Activated naive CD8-positive, alpha-beta T cell treated with anti-CD3 and anti-CD28 coated beads, Interleukin-2, amount 10 ng/mL, durations not matched to agents 7 days and 5 days (primary cell): Measurements from ENCODE around the gene C1RL. TPM values are rescaled to one million over a fixed set of nuclear protein-coding genes. Genes with fewer than 3 reads are reported as not detected.

Experiments used
- ATAC-seq: fragments of 150-1000 bp; cut with Tn5 transposase; one replicate; pipeline ENCODE4 v1.10.0; 2021; ENCODE audit warnings: low read depth, moderate library complexity
- POLR2A ChIA-PET: fragments of 350-600 bp; sonication (Branson Sonifier 250); formaldehyde crosslinking; loops from one replicate; lab custom pipeline; 2021; ENCODE audit warnings: antibody characterized with exemption; lab: Charles Lee
- DNase-seq: peaks from one replicate; pipeline ENCODE4 v3.0.0; 2021
- H3K27ac Mint-ChIP-seq: one replicate; pipeline ENCODE4 v1.8.0; 2022; ENCODE audit warnings: mild to moderate bottlenecking, mixed read lengths
- H3K27me3 Mint-ChIP-seq: one replicate; pipeline ENCODE4 v1.8.0; 2022; ENCODE audit warnings: mild to moderate bottlenecking, moderate library complexity, mixed read lengths
- H3K36me3 Mint-ChIP-seq: one replicate; pipeline ENCODE4 v1.8.0; 2021; ENCODE audit warnings: mild to moderate bottlenecking, mixed read lengths
- H3K4me1 Mint-ChIP-seq: one replicate; pipeline ENCODE4 v1.8.0; 2021; ENCODE audit warnings: mixed read lengths
- H3K4me3 Mint-ChIP-seq: one replicate; pipeline ENCODE4 v1.8.0; 2022; ENCODE audit warnings: mild to moderate bottlenecking, moderate library complexity, mixed read lengths
- H3K9me3 Mint-ChIP-seq: one replicate; pipeline ENCODE4 v1.8.0; 2021; ENCODE audit warnings: mixed read lengths
- total RNA-seq, 2 experiments: library from RNA; stranded (reverse); gene quantifications; one replicate each; pipeline ENCODE4 v1.2.3, GENCODE V29; 2021

C1RL gene
- total RNA-seq, 2 experiments from 2014 or later, result 29.8 to 36.0 TPM

DNA sequence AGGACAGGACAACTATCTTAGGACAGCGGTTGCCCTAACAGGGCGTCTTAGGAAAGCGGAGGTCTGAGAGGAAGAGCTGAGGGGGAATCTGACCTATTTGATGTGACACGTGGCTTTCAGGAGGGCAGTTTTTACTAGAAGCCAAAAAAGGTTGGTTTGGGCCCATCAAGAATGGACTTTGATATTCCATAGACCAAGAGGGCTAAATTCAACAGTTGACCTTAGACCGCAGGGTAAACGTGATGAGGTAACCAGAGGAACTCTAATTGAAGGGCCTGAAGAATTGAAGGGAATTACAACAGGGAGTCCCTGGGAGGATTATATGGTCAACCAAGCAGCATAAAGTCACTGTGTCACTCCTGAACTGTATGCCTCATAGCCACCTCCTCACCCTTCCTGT is 37.0 kb downstream of the C1RL start:
- ATAC-seq, result no peak
- POLR2A ChIA-PET, result no interaction called here
- Mint-ChIP-seq H3K4me3 (no peak overlapping the region), H3K27me3 (peaks cover 27% of the 10 kb centered on the region), H3K27ac (no peak overlapping the region), H3K4me1 (peaks cover 7% of the 10 kb centered on the region), H3K36me3 (no peaks in the 10 kb centered on the region), H3K9me3 (no peaks in the 10 kb centered on the region)
- no peak for DNase-seq

DNA sequence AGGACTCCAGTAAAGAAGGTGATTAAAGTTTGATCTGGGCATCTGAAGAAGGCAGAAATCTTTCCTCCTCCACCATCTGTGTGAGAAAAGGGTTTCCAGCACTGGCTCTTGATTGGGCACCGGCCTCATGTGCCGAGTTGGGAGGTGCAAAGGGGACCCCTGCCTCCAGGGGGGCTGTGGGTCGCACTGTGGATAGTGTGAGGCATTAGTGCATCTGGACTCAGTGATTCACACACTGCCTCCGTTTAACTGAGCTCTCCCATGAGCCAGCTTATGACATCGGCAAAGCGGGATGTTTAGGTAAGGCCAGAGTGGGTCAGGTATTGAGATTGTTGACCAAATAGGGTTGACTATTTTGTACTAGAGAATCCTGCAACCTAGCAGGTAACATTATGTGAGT is 39.6 kb downstream of the C1RL start:
- DNase-seq (no peak), ATAC-seq (no peak)
- Mint-ChIP-seq H3K4me3 (no peak overlapping the region), H3K36me3 (no peaks in the 10 kb centered on the region), H3K4me1 (no peaks in the 10 kb centered on the region), H3K27me3 (peaks cover 22% of the 10 kb centered on the region), H3K9me3 (no peaks in the 10 kb centered on the region), H3K27ac (no peak overlapping the region)
- POLR2A ChIA-PET, result no interaction called here

DNA sequence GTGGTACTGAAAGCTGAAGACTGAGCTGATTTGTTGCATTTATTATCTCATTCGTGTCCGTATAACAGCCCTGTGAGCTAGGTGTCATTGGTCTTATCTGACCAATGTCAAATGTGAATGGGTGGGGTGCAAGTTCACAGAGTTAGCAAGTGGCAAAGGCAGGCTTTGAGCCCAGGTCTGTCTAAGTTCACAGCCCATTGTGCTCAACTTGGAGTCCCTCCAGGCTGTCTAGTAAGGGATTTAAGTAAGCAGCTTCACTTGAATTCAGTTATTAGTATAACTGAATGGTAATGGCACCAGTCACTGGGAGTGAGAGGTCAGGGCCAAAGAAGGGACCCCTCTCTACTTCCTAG is 40.0 kb downstream of the C1RL start:
- DNase-seq, result no peak
- Mint-ChIP-seq H3K36me3 (no peaks in the 10 kb centered on the region), H3K9me3 (no peaks in the 10 kb centered on the region), H3K4me1 (no peaks in the 10 kb centered on the region), H3K27me3 (peaks cover 19% of the 10 kb centered on the region), H3K4me3 (no peak overlapping the region), H3K27ac (no peak overlapping the region)
- POLR2A ChIA-PET, result no interaction called here
- ATAC-seq, result no peak

DNA sequence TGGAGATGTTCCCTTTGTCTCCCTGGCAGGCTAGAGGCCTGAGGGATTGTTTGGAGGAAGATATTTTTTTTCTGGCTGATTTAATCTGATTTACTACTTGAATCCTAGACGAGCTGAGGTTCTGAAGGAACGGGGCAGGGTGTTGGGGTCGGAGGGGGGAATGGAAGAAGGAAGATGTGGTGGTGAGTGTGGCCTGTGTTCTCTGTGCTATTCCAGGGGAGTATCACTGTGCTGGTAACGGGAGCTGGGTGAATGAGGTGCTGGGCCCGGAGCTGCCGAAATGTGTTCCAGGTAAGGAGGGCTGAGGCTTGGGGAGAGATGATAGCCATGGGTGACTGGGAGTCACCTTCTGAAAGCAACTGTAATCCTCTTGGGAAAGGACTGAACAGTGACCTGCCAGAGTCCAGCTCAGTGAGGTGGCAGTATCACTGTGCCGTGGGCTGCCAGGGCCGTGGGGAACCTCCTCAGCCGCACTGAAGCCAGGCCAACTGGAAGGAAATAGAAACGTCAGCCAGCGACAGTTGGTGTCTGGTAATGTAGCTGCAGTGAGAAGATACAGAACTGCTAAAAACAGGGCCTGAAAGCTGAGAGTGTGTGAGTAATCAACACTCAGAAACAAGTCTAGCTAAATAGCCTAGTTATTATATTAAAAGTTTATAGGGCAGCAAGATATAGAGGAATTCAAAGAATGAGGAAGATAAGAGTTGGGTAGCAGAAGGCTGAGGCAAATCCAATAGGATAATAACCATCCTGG is 40.6 kb downstream of the C1RL start:
- POLR2A ChIA-PET, result no interaction called here
- H3K36me3 Mint-ChIP-seq, result no peaks in the 10 kb centered on the region
- no peaks in the 10 kb centered on the region for H3K4me1 Mint-ChIP-seq
- H3K27ac Mint-ChIP-seq, result no peak overlapping the region
- H3K4me3 Mint-ChIP-seq, result no peak overlapping the region
- no peaks in the 10 kb centered on the region for H3K9me3 Mint-ChIP-seq
- ATAC-seq (no peak), DNase-seq (no peak)
- peaks cover 18% of the 10 kb centered on the region for H3K27me3 Mint-ChIP-seq

DNA sequence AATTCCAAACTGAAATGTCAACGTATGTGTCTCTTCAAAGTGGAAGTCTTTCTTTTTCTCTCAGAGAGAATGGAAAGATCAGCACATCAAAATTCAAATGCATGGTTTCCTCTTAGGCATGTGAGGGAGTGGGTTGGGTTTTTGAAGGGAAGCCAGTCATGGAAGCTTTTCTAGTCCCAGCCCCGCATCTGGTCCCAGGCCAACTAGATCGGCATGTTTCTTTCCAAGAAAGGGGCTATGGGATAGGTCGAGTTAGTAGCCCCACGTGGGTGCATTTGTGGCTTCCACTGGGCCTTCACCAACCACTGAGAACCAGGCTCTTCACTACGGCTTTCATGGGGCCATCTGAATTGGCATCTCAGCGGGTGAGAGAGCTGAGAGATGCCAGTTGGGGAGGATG is 41.9 kb downstream of the C1RL start:
- H3K27ac Mint-ChIP-seq, result no peak overlapping the region
- H3K36me3 Mint-ChIP-seq, result no peaks in the 10 kb centered on the region
- DNase-seq (no peak), ATAC-seq (no peak)
- POLR2A ChIA-PET, result no interaction called here
- H3K4me1 Mint-ChIP-seq, result no peaks in the 10 kb centered on the region
- H3K4me3 Mint-ChIP-seq, result no peak overlapping the region
- H3K9me3 Mint-ChIP-seq, result no peaks in the 10 kb centered on the region
- peaks cover 13% of the 10 kb centered on the region for H3K27me3 Mint-ChIP-seq

DNA sequence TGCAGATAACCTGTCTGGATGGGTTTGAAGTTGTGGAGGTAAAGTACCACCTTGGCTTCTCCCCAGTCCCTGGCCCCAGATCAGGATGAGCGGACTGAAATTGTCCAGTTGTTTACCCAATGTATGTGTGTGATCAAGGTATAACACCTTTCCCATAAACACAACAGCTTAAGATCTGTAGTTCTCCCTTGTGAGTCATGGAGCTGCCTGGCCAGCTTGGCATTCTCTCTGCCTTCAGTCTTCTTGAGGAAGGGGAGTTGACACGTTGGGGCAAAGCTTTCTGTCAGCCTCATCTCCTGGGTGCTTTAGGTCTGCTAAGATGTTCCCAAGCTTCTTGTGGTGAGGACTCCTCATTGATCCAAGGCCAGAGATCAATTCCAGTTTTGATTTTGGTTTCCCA is 42.4 kb downstream of the C1RL start:
- Mint-ChIP-seq H3K27me3 (peaks cover 11% of the 10 kb centered on the region), H3K9me3 (no peaks in the 10 kb centered on the region), H3K4me3 (no peak overlapping the region), H3K27ac (no peak overlapping the region), H3K36me3 (no peaks in the 10 kb centered on the region), H3K4me1 (no peaks in the 10 kb centered on the region)
- ATAC-seq (no peak), DNase-seq (no peak)
- POLR2A ChIA-PET, result no interaction called here

DNA sequence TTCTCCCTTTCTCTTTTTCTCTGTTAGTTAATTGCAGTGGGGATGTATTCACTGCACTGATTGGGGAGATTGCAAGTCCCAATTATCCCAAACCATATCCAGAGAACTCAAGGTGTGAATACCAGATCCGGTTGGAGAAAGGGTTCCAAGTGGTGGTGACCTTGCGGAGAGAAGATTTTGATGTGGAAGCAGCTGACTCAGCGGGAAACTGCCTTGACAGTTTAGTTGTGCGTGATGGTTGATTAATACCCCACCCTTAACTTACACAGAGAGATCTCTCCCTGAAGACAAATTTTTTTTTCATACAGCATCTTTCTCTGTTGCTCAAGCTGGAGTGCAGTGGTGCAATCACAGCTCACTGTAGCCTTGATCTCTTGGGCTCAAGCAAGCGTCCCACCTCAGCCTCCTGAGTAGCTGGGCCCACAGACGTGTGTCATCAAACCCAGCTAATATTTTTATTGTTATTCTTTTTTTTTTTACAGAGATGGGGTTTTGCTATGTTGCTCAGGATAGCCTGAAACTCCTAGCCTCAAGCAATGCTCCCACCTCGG is 43.9 kb downstream of the C1RL start:
- Mint-ChIP-seq H3K4me3 (no peak overlapping the region), H3K4me1 (no peaks in the 10 kb centered on the region), H3K27ac (no peak overlapping the region), H3K9me3 (no peaks in the 10 kb centered on the region), H3K36me3 (no peaks in the 10 kb centered on the region), H3K27me3 (peaks cover 16% of the 10 kb centered on the region)
- ATAC-seq, result no peak
- DNase-seq, result no peak
- POLR2A ChIA-PET, result no interaction called here

DNA sequence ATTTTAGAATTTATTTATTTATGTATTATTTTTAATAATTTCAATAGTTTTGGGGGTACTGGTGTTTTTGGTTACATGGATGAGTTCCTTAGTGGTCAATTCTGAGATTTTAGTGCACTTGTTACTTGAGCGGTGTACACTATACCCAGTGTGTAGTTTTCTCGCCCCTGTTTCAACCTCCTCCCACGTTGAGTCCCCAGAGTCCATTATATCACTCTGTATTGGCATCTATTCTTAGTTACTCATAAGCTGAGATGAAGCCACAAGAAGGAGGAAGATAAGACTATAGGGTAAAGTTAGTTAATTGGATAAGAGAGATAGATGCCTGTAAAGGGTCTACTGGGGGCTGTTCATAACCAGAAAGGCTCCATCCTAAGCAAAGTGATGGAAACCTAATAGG is 44.5 kb downstream of the C1RL start:
- peaks cover 19% of the 10 kb centered on the region for H3K27me3 Mint-ChIP-seq
- no peak overlapping the region for H3K4me3 Mint-ChIP-seq
- no peaks in the 10 kb centered on the region for H3K4me1 Mint-ChIP-seq
- ATAC-seq, result no peak
- no peaks in the 10 kb centered on the region for H3K9me3 Mint-ChIP-seq
- no peaks in the 10 kb centered on the region for H3K36me3 Mint-ChIP-seq
- POLR2A ChIA-PET, result no interaction called here
- H3K27ac Mint-ChIP-seq, result no peak overlapping the region
- no peak for DNase-seq

DNA sequence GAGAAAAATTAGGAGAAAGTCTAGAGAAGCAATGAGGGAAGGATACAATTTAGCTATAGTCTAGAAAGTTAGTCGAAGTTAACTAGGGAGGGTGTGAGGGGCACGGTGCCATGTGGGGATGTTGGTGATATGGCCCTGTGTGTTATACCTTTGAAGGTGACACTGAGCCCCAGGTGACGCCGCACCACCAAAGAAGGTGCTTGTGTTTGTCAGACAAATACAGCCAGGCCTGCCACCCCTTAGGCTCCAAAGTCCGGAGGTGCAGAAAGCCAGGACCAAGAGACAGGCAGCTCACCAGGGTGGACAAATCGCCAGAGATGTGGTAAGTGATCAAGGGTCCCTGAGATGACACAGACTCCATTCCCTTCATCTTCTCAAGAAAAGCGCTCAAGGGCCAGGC is 47.4 kb downstream of the C1RL start:
- Mint-ChIP-seq H3K36me3 (no peaks in the 10 kb centered on the region), H3K9me3 (no peaks in the 10 kb centered on the region), H3K4me3 (no peak overlapping the region), H3K4me1 (no peaks in the 10 kb centered on the region), H3K27me3 (peaks cover 31% of the 10 kb centered on the region), H3K27ac (no peak overlapping the region)
- no peak for ATAC-seq
- POLR2A ChIA-PET, result no interaction called here
- DNase-seq, result no peak

DNA sequence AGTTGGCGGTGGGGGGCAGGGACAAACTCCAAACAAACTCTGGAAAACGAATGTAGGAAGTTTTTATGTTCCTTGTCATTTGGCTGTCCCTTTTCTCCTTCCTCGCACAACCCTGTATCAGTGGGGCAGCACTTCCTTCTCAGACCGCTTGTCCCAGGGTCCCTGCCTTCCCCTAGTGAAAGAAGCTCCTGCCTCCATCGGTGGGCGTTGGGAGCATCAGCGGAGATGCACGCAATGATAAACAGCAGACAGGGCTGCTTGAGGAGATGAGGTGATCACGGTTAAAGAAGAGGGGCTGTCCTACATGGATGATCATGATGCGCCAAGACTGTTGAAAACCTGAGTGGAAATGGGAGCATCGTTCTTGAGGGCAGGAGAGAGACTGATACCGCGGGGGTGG is 47.9 kb downstream of the C1RL start:
- POLR2A ChIA-PET, result no interaction called here
- Mint-ChIP-seq H3K9me3 (no peaks in the 10 kb centered on the region), H3K27me3 (peaks cover 34% of the 10 kb centered on the region), H3K36me3 (no peaks in the 10 kb centered on the region), H3K27ac (no peak overlapping the region), H3K4me1 (no peaks in the 10 kb centered on the region), H3K4me3 (no peak overlapping the region)
- no peak for ATAC-seq
- no peak for DNase-seq

DNA sequence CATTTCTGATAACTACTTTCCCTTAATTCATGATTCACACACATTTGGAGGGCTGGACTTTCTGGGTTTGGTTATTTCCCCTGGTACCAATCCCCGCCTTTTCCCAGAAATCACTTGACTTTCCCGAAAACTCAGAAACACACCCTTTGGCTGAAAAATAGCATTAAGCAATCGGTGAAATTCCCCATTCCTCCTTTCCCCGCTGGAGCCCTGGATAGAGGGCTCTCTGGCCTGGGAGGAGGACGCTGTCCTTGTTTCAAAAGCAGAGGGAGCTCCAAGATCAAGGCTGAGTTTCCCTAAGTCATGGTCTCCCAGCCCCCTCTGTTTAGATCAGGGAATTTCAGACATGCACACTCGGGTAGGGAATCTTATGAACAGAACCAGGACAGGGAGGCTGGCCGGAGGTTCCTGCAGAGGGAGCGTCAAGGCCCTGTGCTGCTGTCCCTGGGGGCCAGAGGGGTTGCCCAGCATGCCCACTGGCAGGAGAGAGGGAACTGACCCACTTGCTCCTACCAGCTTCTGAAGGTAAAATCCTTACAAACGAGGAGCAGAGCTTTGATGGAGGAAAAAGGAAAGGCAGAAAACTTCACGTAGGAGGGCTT is 48.6 kb downstream of the C1RL start, which contains the start of gene C1S:
Gene C1S (plus strand): TSS at position 366 of the 602 bp plus-strand sequence. CDS start 1,195 bp downstream, outside the sequence.
- DNase-seq, result no peak
- ATAC-seq, result no peak
- H3K36me3 Mint-ChIP-seq, result no peaks in the 10 kb centered on the region
- H3K4me1 Mint-ChIP-seq, result no peaks in the 10 kb centered on the region
- POLR2A ChIA-PET, result no interaction called here
- no peak within 1 kb of the TSS for H3K4me3 Mint-ChIP-seq
- H3K27ac Mint-ChIP-seq, result no peak within 1 kb of the TSS
- peaks cover 39% of the 10 kb centered on the region for H3K27me3 Mint-ChIP-seq
- H3K9me3 Mint-ChIP-seq, result no peaks in the 10 kb centered on the region

DNA sequence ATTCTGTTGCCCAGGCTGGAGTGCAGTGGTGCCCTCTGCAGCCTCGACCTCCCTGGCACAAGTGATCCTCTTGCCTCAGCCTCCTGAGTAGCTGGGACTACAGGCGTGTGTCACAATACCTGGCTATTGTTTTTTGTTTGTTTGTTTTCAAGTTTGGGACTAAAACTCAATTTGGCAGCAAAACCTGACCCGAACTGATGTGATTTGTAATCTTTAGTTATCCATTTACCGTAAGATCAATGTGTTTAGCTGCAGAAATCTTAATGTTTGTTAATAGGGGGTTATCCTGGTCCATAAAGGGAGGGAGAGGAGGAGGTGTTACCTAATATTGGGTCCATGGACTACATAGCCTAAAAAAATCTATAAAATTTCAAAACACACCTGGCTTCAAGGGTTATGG is 49.2 kb downstream of the C1RL start:
- H3K9me3 Mint-ChIP-seq, result no peaks in the 10 kb centered on the region
- no peaks in the 10 kb centered on the region for H3K36me3 Mint-ChIP-seq
- no peak overlapping the region for H3K4me3 Mint-ChIP-seq
- peaks cover 41% of the 10 kb centered on the region for H3K27me3 Mint-ChIP-seq
- H3K4me1 Mint-ChIP-seq, result no peaks in the 10 kb centered on the region
- DNase-seq, result no peak
- H3K27ac Mint-ChIP-seq, result no peak overlapping the region
- POLR2A ChIA-PET, result no interaction called here
- ATAC-seq, result no peak

DNA sequence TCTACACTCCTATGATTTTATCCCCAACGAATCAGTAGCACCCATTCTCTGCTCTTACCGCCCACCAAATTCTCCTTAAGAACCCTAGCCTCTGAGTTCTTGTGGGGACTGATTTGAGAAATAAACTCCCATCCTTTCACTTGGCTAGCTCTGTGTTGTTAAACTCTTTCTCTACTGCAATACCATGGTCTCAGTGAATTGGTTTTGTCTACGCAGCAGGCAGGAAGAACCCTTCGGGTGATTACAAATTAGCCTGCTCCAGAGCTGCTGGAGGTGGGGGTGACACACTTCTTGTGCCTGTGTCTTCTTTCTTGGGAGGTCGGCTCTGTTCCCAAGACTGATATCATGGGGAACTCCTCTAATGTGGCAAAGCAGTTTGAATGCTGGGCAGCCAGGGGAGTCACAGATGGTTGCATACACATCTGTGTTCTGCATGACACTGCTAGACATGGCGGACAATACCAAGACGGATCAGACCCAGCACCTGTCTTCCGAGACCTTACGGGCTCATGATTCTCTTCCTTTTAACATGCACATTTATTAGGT is 50.1 kb downstream of the C1RL start:
- Mint-ChIP-seq H3K27me3 (peaks cover 43% of the 10 kb centered on the region), H3K36me3 (no peaks in the 10 kb centered on the region), H3K9me3 (no peaks in the 10 kb centered on the region), H3K27ac (no peak overlapping the region), H3K4me3 (no peak overlapping the region), H3K4me1 (no peaks in the 10 kb centered on the region)
- ATAC-seq (no peak), DNase-seq (no peak)
- POLR2A ChIA-PET, result interaction anchor here (0.6 kb wide), 1 partner anchor 221 kb away, joined by 6 read pairs; no protein-coding TSS in a partner anchor
